Epithelial cell of esophagus (primary cell): Measurements from ENCODE around the gene SHC4.

Source experiments
- DNase-seq: peaks from one replicate; pipeline ENCODE4 v3.0.0; 2010; ENCODE audit warnings: low read depth
- H3K4me3 ChIP-seq: 2 replicates; pipeline ENCODE4 v1.5.1; 2011; ENCODE audit warnings: mild to moderate bottlenecking, low read length, control low read depth
- CTCF ChIP-seq: IDR thresholded peaks from 2 replicates; pipeline ENCODE4 v1.5.1; 2011; ENCODE audit warnings: low read depth, mild to moderate bottlenecking, low read length, control low read depth, inconsistent platforms; ENCODE audit not compliant: insufficient read depth; ENCODE audit errors: missing control alignments

SHC4 gene

GRCh38 chr15:48781481-48782081 lies 182.1 kb downstream of the SHC4 start:
- no peak for DNase-seq
- no peak overlapping the region for H3K4me3 ChIP-seq
- TF ChIP-seq CTCF: no peak

DNA sequence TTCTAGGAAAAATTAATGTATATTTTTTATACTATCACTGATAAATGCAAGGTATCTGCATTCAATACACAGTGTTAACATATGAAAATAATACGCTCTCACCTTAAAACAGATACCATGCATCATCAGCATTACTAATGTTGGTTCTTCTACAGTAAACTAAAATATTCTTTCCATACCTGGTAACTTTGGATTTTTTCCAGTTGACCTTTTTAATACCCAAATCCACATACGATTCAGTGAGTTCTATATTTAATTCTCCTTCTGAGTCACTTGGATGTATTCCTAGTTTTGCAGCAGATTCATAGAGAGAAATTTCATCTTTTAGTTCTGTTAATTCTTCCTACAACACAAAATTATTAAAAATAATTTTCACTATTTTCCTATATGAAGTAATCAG lies 182.7 kb downstream of the SHC4 start:
- no peak for DNase-seq
- H3K4me3 ChIP-seq: no peak overlapping the region
- TF ChIP-seq CTCF: no peak

DNA sequence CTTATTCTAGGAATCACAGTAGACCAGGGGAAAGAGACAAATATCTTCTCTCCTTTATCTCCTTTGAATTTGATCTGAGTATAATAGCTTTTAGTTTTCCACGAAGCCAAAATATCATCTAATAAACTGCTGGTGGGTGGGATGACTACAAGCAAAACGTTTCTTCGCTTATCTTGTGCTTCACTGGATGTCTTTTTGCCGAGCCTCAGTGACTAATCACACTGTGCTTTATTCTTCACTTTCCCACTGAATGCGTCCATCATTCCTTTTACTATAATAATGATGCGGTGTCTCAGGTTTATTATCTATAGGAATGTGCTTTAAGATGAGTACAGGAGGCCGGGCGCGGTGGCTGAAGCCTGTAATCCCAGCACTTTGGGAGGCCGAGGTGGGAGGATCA lies 185.4 kb downstream of the SHC4 start:
- H3K4me3 ChIP-seq: no peak overlapping the region
- DNase-seq: no peak
- TF ChIP-seq CTCF: no peak

- TF ChIP-seq CTCF: no peak
Measured at GRCh38 chr15:48777645-48778330, 185.9 kb downstream of the SHC4 start.

GRCh38 chr15:48775546-48775945 lies 188.2 kb downstream of the SHC4 start:
- peak; percentile 4 for DNase-seq
- no peak for TF ChIP-seq CTCF
- no peak overlapping the region for H3K4me3 ChIP-seq

More at GRCh38 chr15:48777645-48778330, 185.9 kb downstream of the SHC4 start:
- H3K4me3 ChIP-seq: no peak overlapping the region
- no peak for DNase-seq

- H3K4me3 ChIP-seq: no peak overlapping the region
- TF ChIP-seq CTCF: no peak
- no peak for DNase-seq
Measured at GRCh38 chr15:48774484-48774883, 189.2 kb downstream of the SHC4 start.
